ENCODE results near the gene CRYGS.
"Not testable (repeated sequence)": the region's sequence is repeated elsewhere in the genome, so short reads cannot be mapped to it uniquely, and the experiment has no call there.

Gene CRYGS

DNA sequence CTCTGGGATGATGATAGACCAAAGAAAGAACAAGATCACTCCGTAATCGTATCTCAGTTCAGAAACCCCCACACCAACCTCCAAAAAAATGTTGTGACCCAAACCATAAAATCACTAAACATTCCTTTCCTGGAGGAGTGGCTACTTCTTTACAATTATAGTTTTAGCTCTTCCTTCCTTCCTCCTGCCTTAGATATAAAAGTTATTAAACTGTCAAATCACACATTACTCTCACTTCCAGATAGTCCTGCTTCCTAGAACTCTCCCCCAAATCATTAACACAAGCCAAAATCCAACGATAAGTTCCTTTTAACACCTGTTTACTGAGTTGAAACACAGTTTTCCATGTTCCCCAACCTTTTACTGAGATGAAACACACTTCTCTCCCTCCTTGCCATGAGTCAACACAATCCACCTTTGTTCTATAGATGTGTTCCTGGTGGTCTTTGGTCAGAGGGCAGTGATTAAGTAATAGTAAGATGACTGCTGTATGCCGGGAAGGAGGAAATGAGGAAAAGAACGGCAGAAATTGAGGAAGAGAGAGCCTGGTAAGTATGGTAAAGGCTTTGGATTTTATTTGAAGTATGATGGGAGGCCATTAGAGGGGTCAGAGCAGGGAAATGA lies 8.3 kb upstream of the CRYGS start:
- DNase-seq (ENCODE audit: low spot score) = no peak

DNA sequence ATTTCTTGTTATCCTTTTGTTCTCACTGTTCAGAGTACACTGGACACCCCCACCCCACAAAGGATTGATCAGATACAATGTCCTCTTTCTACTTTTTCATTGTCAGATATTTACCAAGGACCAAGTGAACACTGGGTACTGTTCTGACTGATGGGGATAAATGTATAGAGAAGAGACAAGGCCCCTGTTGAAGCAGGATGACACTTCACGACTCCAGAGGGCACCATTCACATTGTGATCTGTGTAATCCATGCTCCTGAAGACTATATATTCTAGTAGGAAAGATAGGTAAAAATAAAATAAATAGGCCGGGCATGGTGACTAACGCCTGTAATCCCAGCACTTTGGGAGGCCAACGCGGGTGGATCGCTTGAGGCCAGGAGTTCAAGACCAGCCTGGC lies 7.2 kb upstream of the CRYGS start:
- DNase-seq (ENCODE audit: low spot score) = no peak

DNA sequence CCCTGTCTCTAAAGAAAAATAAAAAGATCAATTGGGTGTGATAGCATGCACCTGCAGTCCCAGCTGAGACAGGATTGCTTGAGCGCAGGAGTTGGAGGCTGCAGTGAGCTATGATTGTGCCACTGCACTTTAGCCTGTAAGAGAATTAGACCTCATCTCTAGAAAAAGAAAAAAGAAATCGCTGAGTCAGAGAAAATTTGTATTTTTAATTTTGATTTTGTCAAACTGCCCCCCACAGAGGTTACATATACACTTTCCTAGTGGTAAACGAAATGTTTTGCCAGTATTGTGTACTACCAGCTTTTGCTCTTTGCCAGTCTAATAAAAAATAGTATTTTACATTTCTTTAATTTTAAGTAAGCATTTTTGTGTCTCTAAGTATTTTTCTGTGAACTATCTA lies 5.3 kb upstream of the CRYGS start:
- DNase-seq (ENCODE audit: low spot score) = no peak

DNA sequence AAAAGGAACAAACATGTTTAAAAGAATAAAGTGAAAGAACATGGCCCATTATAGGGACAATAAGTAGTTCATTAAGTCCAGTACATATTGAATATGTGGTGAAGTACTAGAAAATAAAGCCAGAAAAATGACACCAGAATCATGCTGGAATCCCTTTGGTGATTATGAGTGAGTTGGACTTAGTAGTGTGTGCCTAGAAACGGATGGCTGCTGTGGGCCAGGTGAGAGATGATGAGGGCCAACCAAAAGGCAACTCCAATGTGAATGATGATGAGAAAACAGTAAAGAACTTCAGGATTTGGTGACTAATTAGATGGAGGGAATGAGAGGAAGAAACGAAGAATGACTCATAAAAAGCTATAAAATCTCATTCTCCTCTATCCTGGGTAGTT lies 3.3 kb downstream of the CRYGS start:
- no peak for DNase-seq (ENCODE audit: low spot score)

DNA sequence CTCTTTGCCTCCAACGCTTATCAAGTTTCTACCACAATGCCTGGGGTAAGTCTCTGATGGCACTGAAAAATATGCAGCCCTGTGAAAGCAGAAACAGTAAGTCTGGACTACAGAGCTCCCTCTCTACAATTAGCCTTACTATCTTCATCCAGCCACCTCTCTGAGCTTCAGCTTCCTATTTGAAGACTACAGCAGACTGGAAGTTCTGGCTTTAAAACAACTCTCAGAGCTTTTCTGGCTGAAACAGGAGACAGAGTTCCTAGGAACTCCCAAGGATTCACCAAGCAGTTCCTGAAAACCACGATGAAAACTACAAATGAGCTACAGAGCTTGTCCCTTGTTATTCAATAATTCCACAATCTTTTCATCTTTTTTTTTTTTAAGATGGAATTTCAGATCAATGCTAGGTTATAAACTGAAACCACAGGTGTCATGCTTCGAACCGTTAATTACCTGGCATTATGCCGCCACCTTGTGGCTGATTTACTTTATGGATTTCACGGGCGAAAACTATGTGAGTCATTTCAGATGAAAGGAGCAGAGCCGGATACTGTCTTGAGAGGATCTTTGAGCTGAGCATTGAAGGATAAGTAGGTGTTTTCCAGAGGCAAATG lies 3.9 kb downstream of the CRYGS start:
- DNase-seq (ENCODE audit: low spot score) = peak; percentile 43

DNA sequence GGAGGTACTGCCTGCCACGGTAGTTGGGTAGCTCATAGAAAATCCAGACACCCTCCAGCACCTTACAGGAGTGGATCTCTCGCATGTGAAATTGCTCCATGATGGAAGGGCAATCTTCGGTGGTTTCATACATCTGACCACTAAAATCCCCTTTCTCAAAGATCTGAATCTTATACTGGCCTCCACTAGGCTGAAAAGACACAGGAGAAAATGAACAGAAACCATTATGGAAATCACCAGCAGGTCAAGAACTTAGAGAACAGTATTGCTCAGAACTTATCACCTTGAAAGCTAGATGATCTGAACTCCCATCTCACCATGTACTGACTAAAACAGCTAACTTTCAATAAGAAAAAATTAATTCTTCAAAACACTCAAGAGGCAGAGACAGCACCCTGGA lies 5.4 kb downstream of the CRYGS start:
- no peak for DNase-seq (ENCODE audit: low spot score)

DNA sequence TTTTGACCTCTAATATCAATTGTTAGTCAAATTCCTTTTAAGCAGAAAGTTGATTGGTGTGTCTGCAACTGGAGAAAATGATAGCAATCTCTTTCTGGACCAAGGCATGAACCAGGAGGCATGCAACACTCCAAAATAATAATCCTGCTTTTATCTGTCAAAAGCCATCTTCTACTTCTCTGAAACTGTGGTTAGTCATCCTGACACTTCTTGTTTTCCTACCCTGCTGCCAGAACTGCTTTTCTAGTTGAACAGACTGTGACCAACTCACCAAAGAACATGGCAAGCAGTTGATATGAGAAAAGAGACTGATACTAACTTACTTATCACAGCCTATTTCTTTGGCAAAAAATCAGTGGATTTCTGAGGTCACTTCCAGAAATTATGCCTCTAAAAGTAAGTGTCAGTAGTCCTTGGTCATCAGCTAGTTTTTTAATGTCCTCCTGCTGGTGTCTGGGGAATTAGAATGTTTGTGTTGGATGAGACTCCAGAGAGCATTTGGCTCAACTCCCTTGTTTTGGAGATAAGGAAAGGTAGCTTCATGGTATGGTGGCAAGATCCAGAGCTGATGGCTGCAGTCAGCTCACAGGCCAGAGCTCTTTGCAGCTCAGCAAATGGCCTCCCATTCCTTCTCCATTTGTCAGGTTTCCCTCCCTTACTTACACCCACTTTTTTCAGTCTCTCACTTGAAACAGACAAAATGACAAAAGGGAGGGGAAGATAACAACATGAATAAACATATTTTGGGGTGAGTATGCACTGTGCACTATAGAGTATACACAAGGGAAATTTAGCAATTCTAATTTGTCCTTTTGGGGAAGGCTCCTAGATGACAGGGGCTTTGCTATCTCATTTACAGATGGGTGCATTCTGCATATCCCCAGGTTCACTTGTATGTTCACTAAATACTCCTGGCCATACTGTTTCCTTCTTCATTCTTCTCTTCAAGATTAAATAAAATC lies 7.0 kb downstream of the CRYGS start:
- no peak for DNase-seq (ENCODE audit: low spot score)

DNA sequence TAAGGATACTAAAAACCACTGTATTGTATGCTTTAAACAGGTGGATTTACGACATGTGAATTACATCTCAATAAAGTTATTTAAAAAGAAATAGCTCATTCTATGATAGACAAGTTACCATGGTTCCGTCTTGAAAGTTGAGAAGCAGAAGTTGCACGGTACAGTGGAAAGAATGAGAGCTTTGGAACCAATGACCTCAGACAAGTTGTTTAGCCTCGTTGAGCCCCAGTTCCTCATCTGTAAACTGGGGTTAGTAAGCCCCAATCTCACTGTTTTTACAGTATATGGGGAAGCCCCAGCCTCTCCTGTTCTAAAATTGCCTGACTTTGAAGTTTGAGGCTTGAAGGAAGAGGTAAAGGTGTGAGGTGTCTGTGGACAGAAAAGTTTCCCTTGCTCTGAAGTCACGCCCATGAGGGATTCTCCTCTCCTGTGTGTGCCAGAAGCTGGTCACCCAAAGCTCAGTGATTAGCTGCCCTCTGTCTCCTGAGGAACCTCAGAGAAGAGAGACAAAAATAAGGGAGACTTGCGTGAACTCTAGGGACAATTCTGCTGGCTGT lies 10.0 kb downstream of the CRYGS start:
- no peak for DNase-seq (ENCODE audit: low spot score)

DNA sequence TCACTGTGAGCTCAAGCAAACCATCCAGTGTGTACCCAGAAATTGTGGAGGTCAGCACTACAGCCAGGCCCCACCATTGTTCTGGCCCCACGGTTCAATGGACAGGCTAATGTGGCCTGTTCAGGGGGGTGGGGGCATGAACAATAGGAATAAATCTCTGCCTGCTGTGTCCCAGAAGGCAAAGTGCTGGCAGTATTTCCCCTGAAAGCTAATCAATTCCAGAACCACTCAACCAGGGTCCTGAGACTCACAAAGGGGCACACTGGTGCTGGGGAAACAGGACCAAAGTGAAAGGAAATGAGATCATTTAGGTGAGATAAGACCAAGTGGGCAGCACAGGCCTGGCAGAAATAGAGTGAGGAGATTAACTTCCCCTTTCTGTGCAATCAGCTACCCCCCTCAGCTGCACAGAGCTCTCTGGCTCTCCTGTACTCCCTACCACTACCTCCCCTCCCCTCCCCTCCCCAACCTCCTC lies 11.5 kb downstream of the CRYGS start:
- DNase-seq (ENCODE audit: low spot score) = no peak

DNA sequence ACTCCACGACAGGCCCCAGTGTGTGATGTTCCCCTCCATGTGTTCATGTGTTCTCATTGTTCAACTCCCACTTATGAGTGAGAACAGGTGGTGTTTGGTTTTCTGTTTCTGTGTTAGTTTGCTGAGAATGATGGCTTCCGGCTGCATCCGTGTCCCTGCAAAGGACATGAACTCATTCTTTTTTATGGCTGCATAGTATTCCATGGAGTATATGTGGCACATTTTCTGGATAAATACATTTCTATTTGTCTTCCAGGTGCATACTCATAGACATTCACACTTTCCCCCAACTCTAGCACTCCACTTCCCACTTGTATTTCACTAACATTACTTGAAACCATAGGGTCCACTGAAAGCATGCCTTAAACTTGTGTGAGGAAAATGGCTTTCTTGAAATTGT lies 12.5 kb downstream of the CRYGS start:
- not testable (repeated sequence) for DNase-seq (ENCODE audit: low spot score)

DNA sequence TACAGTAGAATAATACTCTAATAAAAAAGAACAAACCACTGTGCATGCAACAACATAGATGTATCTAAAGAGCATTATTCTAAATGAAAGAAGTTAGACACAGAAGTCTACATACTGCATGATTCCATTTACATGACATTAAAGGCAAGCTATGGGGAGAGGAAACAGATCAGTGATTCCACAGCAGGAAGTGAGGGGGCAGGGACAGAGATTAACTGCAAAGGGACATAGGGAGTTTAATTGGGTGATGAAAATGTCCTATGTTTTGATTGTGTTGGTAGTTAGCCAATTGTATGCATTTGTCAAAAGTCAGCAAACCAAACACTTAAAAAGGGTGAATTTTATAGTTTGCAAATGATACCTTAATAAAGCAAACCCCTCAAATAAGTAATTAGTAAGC lies 13.8 kb downstream of the CRYGS start:
- no peak for DNase-seq (ENCODE audit: low spot score)

DNA sequence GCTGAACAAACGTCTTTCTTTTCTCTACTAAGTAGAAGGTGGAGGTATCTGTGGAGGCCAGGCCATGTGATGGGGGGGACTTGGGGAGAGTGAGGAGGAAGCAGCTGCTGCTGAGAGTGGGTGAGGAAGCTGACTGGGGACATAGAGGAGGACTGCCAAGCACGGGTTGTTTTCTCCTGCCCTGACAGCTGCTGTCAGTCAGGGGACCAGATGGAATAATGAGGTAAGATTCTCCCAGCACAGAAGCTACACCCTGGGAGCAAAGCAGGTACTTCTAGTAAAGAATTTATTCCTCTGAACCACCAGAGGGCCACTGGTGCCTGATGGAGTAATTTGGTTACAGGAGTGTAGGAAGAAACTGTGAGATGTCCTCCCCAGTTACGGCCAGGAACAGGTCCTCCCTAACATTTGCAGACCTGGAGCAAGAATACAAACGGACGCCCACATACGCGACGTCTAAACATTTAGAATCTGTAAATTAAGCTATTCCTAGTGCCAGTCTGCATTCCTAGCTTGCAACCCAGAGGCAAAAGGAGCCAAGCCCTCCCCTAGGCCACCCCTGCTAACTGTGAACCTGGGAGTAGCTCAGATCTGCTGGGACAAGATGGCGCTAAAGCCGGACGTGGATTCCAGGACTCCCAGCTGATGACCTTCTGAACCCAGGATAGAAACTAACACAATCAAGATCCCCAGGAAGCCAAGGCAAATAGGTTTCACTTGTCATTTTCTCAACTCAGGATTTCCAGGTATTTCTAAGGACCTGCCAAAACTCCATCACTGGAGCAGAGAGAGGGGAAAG lies 14.8 kb downstream of the CRYGS start:
- DNase-seq (ENCODE audit: low spot score) = no peak

DNA sequence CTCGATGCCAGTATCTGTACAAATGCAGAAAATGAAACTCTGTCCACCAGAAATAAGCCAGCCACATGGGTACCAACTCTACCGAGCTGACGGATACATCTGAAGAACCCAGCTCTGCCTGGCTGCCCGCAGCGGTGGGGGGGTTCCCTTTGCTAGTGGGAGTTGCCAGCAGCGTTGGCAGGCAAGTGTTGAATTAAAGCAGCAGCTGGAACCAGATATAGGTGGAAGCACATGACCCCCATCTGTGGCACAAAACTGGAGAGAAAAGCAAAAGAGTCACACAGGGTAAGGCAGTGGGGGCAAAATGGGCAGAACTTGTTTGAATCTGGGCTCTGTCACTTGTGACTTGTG lies 17.9 kb downstream of the CRYGS start:
- no peak for DNase-seq (ENCODE audit: low spot score)

DNA sequence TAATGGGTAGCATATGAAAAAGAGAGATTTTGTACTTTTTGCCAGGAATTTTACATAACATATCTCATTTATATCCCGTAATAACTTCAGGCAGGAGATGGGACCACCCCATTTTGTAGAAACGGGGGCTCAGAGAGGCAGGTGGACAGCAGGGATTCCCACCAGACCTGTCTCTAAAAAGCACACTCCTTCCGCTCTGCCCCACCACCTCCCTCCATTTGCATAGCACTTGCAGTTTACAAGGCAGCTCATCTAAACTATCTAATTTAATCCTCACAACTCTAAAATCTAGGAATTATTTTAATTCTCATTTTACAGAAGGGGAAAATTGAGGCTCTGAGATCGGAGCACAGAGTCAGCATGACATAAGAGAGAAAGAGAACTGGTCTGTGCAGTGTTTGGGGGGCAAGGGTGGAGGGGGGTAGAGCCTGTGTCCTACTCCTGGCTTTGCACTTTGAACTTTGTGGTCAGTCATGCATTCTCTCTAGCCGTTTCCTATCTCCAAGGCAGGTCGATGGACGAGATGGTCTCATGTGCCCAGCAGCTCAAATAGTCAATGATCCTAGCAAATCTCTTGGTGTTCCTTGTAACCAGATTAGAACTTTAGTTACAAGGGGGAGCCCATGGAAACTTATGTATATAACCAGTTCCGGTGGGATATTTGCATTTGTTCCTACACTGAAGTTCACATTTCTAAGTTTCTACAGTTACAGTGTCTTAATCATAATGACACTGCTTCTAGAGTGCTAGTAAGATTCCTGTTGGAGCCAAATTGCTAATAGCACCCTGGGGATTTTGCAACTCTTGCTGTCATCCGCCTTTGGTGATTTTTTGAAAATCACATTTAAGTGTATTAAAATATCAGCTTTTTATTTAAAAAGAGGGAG lies 18.6 kb downstream of the CRYGS start:
- peak; percentile 41 for DNase-seq (ENCODE audit: low spot score)

DNA sequence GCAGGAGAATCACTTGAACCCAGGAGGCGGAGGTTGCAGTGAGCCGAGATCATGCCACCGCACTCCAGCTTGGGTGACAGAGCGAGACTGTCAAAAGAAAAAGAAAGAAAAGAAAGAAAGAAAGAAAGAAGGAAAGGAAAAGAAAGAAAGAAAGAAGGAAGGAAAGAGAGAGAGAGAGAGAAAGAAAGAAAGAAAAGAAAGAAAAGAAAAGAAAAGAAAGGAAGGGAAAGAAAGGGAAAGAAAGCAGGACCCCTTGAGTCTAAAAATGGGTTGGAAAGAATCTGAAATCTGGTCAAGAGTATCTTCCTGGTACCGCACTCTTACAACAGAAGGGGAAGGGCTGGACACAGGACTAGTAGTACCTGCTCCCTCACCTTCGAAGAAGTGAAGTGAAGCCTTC lies 19.6 kb downstream of the CRYGS start:
- no peak for DNase-seq (ENCODE audit: low spot score)

DNA sequence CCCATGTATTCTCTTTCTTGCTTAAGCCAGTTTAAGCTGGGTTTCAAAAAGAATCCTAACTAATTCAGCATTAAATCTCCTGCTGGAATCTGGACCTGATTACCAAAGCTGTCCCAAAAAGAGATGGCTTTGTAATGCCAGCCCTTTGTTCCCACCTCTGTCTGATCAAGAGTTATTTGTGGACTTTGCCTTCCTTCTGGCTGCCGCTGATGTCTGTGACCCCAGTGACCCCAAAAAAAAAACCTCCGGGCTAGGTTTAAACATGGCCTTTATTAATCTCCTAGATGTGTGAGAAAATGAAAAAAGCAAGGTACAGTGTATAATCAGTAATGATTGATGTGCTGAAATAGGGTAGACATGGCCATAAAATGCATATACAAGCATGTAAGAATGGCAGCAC lies 20.7 kb downstream of the CRYGS start:
- no peak for DNase-seq (ENCODE audit: low spot score)

DNA sequence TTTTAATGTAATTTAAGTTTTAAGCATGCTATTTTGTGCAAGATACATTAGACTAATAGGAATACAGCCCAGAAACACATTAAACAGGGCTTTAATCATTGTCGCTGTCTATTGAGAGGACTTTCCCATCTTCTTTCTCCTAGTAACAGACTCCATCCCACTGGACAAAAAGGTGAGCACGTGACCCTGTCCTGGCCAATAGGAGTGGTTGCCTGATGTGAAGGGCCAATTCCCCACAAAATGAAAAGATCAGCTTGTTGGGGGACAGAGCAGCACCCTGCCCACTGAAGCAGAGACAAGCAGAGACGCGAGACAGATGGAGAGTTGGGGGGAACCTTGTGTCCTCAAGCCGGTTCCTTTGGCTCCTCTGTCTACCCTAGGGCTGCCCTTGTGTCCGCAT lies 21.2 kb downstream of the CRYGS start:
- DNase-seq (ENCODE audit: low spot score) = no peak

DNA sequence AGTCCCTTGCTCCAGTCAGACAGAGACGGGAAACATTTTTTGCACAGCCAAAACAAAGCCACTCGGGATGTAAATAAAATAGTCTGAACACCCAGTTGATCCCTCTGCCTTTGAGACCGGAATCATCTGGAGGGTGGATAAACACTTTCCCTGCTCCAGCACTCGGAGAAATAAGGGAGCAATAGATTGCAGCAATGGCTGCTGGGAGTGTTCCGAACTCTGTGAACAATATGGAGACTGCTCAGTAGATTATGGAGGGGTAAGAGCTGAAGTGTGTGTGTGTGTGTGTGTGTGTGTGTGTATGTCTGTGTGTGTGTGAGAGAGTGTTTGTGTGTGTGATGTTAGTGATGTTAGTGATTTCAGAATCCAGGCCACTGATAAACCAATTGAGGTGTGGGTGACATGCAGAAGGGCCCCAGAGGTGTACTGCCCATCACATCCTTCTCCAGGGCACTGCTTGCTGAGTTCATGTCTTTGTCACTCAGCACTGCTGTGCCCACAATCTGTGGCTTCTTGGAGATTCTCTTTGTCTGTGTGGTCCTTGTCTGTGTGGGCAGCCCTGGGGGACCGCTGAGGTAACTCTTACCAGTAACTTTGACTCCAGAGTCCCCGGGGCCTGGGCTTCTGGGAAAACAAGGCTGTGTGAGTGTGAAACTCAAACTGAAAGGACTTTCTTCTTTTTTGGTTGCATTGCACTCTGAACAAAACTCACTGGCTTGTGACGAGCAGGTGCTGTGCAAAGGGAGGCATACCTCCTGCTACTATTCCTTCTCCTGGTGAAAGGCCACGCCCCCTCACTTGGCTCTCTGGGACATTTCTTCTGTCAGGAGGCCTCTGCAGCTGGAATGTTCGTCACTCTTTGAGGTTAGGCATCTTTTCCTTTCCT lies 23.0 kb downstream of the CRYGS start:
- no peak for DNase-seq (ENCODE audit: low spot score)

DNA sequence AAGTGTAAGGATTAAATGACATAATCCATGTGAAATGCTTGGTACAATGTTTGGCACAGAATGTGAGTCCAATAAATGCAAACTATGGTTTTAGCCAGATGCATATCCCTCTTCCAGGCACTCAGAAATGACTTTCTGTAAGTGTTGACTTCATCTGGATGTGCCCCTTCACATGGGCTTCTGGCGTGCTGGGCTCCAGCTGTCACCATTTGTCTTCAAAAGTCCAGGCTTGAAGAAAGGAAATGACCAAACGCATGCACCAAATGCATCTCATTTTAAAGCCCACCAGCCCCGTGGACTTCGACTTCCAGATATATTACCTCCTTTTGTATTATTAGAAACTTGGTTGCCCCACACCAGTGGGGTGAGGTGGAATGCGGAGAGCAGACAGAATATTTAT lies 23.7 kb downstream of the CRYGS start:
- DNase-seq (ENCODE audit: low spot score) = no peak

Data from HuH-7 (cell line).